ENCODE results near the gene PTGFRN. TPM values are rescaled to one million over a fixed set of nuclear protein-coding genes. Genes with fewer than 3 reads are reported as not detected.

PTGFRN gene
- total and polyA plus RNA-seq, 2 of the 13 experiments (the other 11 are each of a cell fraction or from before 2014, with no cell fraction given) = 3.3 to 11.3 TPM

DNA sequence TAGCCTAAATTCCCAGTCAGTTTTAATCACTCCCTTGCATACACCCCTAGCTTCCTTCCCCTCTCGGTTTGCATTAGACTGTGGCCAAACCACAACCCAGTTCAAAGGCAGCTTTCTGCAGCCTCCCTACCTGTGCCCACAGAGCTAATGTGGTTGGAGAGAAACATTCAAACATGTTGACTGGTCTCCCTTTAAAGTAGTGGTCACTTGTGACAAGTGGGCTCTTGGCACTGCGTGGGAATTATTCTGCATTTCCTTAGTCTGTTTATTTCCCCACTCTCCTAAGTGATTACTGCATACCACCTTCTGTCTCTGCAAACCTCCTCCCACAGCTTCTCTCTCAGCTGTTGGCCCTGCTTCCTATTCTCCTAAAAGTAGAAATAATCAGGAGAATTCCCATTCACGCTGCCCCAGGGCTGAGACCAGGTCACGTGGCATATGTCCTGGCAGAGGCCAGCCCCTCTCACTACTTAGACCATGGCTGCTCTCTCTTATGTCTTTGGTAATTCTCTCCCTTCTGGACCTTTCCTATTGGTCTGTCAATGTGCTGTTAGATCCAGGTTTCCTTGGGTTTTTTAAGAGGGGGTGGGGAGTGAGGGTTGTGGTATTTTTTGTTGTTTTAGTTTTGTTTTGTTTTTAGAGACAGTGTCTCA lies 53.4 kb downstream of the PTGFRN start:
- Histone ChIP-seq H4K20me1 (ENCODE audit: insufficient read depth, low read length) (no peaks in the 10 kb centered on the region), H2AFZ (ENCODE audit: low read length) (no peak overlapping the region), H3K9ac (ENCODE audit: insufficient read depth, low read depth, low read length) (no peak overlapping the region), H3K27ac (ENCODE audit: extremely low read length, insufficient read depth, low read length) (no peak overlapping the region), H3K4me3 (replicated peaks in 1 of 3; ENCODE audit: insufficient read depth in 1 of 3, low read depth in 2 of 3, low read length in 3 of 3) (no peak overlapping the region), H3K27me3 (ENCODE audit: control insufficient read depth in 1 of 2, insufficient read depth in 2 of 2, low read length in 2 of 2) (no peaks in the 10 kb centered on the region; a peak in 1 of 5 replicates), H3K4me2 (ENCODE audit: low read depth, low read length) (no peak overlapping the region), H3K4me1 (ENCODE audit: insufficient read depth, low read length) (peaks cover 9% of the 10 kb centered on the region), H3K9me3 (ENCODE audit: low read length) (no peaks in the 10 kb centered on the region), H3K36me3 (replicated peaks in 1 of 2; ENCODE audit: control insufficient read depth in 1 of 2, insufficient read depth in 2 of 2, low read length in 2 of 2) (no peaks in the 10 kb centered on the region; a peak in 1 of 5 replicates), H3K79me2 (ENCODE audit: insufficient read depth, low read length) (no peaks in the 10 kb centered on the region)
- ATAC-seq (no peak), DNase-seq (ENCODE audit: low spot score) (no peak), FAIRE-seq (no peak)
- CTCF ChIA-PET (ENCODE audit: low intra/inter-chr PET ratio, low total read pairs) = no interaction called here
- no TSS peak for BruUV-seq (replicated peaks)
- in situ Hi-C loops (cut with HindIII; ENCODE audit: extremely low pct_ligation_motif_present, low pct_unique_long_range_greater_than_20kb) (no loop called here), intact Hi-C loops (cut with micrococcal nuclease; ENCODE audit: unreplicated experiment) (loop anchor here (1.0 kb wide), 1 partner anchor 29 kb away; no protein-coding TSS in a partner anchor)
- WGBS (ENCODE audit: low lambda C conversion rate) = 54% methylated on average over 4 of the region's 4 CpGs
- POLR2A ChIA-PET = no interaction called here
- TF ChIP-seq IKZF4 (CRISPR knock-in tag; IDR thresholded peaks at IDR 0.05; ENCODE audit: borderline replicate concordance, low read depth, not compliant biosample characterization) (no peak), ZFP82 (CRISPR knock-in tag; IDR thresholded peaks at IDR 0.05; ENCODE audit: borderline replicate concordance) (no peak), NCOA2 (CRISPR knock-in tag; IDR thresholded peaks at IDR 0.05) (no peak), MIER2 (CRISPR knock-in tag; IDR thresholded peaks at IDR 0.05) (no peak), ZNF234 (CRISPR knock-in tag; conservative IDR thresholded peaks at IDR 0.05) (no peak), NFYB (CRISPR knock-in tag; IDR thresholded peaks at IDR 0.05) (no peak), ZNF790 (CRISPR knock-in tag; IDR thresholded peaks at IDR 0.05; ENCODE audit: borderline replicate concordance) (no peak), CAMTA2 (CRISPR knock-in tag; IDR thresholded peaks at IDR 0.05; ENCODE audit: borderline replicate concordance) (no peak), PHF8 (CRISPR knock-in tag; IDR thresholded peaks at IDR 0.05) (no peak), ZNF263 (CRISPR knock-in tag; IDR thresholded peaks at IDR 0.05) (no peak), NR3C1 (CRISPR knock-in tag; IDR thresholded peaks at IDR 0.05) (no peak), STAT5B (CRISPR knock-in tag; IDR thresholded peaks at IDR 0.05) (no peak), MEF2D (CRISPR knock-in tag; IDR thresholded peaks at IDR 0.05) (no peak)
- TF ChIP-seq, protein P1, sequence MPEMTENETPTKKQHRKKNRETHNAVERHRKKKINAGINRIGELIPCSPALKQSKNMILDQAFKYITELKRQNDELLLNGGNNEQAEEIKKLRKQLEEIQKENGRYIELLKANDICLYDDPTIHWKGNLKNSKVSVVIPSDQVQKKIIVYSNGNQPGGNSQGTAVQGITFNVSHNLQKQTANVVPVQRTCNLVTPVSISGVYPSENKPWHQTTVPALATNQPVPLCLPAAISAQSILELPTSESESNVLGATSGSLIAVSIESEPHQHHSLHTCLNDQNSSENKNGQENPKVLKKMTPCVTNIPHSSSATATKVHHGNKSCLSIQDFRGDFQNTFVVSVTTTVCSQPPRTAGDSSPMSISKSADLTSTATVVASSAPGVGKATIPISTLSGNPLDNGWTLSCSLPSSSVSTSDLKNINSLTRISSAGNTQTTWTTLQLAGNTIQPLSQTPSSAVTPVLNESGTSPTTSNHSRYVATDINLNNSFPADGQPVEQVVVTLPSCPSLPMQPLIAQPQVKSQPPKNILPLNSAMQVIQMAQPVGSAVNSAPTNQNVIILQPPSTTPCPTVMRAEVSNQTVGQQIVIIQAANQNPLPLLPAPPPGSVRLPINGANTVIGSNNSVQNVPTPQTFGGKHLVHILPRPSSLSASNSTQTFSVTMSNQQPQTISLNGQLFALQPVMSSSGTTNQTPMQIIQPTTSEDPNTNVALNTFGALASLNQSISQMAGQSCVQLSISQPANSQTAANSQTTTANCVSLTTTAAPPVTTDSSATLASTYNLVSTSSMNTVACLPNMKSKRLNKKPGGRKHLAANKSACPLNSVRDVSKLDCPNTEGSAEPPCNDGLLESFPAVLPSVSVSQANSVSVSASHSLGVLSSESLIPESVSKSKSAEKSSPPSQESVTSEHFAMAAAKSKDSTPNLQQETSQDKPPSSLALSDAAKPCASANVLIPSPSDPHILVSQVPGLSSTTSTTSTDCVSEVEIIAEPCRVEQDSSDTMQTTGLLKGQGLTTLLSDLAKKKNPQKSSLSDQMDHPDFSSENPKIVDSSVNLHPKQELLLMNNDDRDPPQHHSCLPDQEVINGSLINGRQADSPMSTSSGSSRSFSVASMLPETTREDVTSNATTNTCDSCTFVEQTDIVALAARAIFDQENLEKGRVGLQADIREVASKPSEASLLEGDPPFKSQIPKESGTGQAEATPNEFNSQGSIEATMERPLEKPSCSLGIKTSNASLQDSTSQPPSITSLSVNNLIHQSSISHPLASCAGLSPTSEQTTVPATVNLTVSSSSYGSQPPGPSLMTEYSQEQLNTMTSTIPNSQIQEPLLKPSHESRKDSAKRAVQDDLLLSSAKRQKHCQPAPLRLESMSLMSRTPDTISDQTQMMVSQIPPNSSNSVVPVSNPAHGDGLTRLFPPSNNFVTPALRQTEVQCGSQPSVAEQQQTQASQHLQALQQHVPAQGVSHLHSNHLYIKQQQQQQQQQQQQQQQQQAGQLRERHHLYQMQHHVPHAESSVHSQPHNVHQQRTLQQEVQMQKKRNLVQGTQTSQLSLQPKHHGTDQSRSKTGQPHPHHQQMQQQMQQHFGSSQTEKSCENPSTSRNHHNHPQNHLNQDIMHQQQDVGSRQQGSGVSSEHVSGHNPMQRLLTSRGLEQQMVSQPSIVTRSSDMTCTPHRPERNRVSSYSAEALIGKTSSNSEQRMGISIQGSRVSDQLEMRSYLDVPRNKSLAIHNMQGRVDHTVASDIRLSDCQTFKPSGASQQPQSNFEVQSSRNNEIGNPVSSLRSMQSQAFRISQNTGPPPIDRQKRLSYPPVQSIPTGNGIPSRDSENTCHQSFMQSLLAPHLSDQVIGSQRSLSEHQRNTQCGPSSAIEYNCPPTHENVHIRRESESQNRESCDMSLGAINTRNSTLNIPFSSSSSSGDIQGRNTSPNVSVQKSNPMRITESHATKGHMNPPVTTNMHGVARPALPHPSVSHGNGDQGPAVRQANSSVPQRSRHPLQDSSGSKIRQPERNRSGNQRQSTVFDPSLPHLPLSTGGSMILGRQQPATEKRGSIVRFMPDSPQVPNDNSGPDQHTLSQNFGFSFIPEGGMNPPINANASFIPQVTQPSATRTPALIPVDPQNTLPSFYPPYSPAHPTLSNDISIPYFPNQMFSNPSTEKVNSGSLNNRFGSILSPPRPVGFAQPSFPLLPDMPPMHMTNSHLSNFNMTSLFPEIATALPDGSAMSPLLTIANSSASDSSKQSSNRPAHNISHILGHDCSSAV (CRISPR knock-in tag; IDR thresholded peaks at IDR 0.05; ENCODE audit: borderline replicate concordance) = no peak
- TF ChIP-seq, protein P2, sequence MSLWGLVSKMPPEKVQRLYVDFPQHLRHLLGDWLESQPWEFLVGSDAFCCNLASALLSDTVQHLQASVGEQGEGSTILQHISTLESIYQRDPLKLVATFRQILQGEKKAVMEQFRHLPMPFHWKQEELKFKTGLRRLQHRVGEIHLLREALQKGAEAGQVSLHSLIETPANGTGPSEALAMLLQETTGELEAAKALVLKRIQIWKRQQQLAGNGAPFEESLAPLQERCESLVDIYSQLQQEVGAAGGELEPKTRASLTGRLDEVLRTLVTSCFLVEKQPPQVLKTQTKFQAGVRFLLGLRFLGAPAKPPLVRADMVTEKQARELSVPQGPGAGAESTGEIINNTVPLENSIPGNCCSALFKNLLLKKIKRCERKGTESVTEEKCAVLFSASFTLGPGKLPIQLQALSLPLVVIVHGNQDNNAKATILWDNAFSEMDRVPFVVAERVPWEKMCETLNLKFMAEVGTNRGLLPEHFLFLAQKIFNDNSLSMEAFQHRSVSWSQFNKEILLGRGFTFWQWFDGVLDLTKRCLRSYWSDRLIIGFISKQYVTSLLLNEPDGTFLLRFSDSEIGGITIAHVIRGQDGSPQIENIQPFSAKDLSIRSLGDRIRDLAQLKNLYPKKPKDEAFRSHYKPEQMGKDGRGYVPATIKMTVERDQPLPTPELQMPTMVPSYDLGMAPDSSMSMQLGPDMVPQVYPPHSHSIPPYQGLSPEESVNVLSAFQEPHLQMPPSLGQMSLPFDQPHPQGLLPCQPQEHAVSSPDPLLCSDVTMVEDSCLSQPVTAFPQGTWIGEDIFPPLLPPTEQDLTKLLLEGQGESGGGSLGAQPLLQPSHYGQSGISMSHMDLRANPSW (CRISPR knock-in tag; IDR thresholded peaks at IDR 0.05; ENCODE audit: borderline replicate concordance) = no peak

All from HepG2 (cell line).